ENCODE measurements around the gene TJAP1.
"Not testable (repeated sequence)": the region's sequence is repeated elsewhere in the genome, so short reads cannot be mapped to it uniquely, and the experiment has no call there.

TJAP1 gene

DNA sequence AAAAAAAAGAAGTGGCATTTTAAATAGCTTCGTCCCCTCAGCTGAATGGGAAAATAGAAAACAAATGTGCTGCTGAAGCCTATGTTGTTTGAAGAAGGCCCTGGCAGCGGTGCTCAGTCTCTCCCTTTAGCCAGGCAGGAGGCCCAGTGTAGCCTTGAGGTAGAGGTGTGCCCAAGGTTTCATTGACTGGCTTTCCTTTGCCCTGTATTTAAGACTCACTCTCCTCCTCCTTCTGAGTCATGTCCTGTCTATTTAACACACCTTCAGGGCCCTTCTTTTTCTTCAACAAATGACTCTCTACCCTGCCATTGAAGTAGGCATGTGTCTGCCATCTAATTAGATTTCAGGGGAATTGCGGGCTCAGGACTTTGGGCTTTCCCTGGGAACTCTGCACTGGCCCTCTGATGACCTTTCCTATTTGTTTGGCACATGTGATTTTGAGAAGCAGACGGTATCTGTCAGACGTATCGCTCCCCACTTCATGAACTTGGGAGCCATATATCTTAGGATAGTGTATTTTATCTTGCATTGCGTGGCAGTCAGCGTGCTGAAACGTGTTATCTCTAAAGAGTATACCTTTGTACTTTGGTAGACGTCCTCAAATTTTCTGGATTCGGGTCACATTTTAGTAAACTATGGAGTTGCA is 4.3 kb downstream of the TJAP1 start:
- DNase-seq (ENCODE audit: low read depth in 2 of 2): no peak

DNA sequence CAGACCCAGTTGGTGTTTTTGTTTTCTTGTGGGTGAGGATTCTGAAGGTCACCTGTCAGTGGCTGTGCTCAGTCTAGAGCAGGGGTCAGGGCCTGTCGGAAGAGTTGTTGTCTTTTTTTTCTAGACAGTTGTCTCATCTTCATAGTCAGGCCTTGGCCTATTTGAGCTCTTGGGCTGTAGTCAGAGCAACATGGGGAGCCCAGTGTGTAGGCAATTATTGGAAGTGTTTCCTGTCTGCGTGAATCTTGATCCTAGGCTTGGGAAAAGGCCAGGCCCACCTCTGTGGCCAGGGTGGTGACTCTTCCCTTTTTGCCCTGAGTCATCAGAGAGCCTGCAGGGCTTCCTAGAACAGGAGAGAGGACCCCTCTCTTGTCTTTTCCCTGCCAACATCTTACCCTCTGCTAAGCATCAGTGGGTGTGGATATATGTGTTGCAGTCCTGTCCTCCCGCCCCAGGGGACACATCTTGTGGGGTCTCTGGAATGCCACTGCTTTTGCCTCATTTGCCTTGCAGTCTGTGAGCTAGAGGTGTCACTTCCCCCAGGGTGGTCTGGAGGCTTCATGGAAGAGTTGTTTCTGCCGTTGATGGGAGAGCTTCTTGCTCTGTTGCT is 11.4 kb downstream of the TJAP1 start:
- no peak for DNase-seq (ENCODE audit: low read depth in 2 of 2)

DNA sequence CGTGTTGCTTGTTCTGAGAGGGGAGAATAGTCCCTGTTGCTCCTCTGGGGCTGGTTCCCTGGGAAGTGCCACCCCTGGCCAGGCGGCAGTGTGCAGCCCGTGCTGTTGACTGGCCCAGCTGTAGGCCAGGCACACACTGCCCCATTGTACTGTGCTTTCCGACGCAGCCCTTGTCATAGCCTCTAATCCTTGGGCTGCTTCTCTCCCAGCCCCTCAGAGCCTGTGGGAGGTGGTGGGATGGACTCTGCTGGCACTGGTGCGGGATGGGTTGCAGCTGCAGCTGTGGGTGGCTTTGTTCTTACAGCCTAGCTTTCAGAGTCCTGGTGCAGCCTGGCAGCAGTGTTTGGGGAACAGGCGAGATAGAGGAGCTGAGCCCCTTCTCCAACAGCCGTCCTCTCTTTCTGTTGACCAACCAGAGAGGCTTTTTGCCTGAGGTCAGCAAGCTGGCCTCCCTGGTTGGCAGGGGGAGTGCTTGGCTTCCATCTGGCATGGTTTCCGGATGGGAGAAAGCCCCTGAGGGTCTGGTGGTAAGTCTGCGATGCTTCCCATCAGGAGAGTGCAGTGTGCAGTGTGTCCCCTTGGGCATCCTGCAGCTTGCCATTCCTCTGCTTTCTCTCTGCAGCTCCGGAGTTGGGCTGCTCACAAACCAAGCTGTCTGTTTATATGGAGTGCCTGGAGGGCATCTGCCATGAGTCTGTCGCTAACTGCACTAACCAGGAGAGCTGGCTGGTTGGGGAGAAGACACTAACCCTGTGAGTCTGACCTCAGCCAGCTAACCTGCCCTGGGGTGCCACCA is 12.1 kb downstream of the TJAP1 start:
- DNase-seq (ENCODE audit: low read depth in 2 of 2): no peak

GRCh38 chr6:43490523-43490939 is 13.2 kb downstream of the TJAP1 start:
- DNase-seq (ENCODE audit: low read depth in 2 of 2): no peak

DNA sequence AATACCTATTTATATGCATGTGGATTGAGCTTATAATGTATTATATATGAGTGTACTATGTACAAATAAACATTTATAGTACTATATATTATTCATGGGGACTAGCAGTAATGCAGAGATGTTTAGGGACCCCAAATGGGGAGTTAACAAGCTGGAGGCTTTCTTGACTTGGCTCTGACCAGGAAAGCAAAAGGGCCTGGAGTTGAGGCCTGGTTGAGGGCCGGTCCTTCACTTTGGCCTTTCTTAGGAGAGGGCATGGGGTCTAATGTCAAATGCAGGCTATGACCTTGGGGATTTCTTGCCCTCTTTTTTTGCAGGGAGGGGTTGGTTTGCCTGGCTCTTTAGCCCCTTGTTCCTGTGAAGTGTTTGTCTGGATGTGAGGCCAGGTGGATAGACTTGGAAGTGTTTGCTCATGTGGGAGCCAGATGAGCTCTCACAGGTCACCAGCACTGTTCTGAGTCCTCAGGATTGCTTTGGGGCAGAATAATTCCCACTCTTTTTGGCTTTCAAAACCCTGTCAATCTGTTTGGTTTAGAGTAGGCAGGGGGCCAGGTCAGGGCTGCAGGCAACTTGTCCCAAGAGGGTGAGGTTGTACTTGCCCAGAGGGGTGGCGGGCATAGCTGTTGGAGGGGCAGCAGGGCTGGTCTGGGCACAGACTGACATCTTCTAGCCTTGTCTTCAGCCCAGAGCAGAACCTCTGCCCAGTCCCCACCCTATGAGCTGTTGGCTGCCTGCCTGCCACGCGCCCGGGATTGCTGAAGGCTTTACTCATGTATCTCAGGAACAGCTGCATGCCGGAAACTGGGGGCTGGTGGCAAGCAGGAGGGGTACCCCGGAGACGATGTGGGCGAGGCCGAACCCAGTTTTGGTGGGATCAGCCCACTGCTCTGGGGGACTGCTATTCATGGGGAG is 14.6 kb downstream of the TJAP1 start:
- DNase-seq (ENCODE audit: low read depth in 2 of 2): no peak

DNA sequence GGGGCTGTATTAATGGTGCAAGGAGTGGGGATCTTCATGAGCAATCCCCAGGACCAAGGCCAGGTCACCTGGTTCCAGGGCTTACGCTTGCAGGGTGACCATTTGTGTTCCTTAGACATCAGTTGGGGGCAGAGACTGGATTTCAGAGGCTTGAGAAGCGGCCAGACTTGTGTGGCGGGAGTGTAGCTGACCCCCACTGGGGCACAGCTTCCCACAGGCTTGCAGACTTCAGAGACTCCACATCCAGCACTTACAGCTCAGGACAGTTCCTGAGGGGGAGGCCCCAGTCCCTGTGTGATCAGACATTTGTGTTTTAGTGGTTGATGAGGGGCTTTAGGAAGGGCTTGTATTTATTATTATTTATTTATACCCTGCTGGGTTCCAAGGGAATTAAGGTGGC is 15.3 kb downstream of the TJAP1 start:
- no peak for DNase-seq (ENCODE audit: low read depth in 2 of 2)

GRCh38 chr6:43493230-43493629 is 15.9 kb downstream of the TJAP1 start:
- no peak for DNase-seq (ENCODE audit: low read depth in 2 of 2)

DNA sequence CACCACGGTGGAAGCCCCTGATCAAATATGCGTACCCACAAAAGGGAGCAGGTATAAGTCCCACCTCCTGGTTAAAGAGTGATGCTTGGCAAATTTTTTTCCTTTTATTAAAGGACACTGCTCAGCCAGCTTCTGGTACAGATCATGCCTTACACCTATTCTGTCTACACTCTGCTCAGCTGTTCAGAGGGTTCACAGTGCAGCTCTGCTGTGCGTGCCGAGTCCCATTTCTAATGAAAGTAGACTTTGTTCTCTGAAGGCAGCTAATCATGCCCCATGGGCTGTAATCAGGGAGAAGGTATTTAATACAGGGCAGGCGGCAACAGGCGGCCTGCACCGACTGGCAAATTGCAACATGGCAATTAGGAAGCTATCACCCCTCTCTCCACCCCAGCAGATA is 16.5 kb downstream of the TJAP1 start:
- no peak for DNase-seq (ENCODE audit: low read depth in 2 of 2)

- DNase-seq (ENCODE audit: low read depth in 2 of 2): no peak
Observed at GRCh38 chr6:43494321-43494720, 17.0 kb downstream of the TJAP1 start.

GRCh38 chr6:43494766-43495165 is 17.4 kb downstream of the TJAP1 start:
- no peak for DNase-seq (ENCODE audit: low read depth in 2 of 2)

GRCh38 chr6:43495409-43495941 is 18.1 kb downstream of the TJAP1 start:
- DNase-seq (ENCODE audit: low read depth in 2 of 2): no peak

GRCh38 chr6:43496370-43497128 is 19.2 kb downstream of the TJAP1 start:
- no peak for DNase-seq (ENCODE audit: low read depth in 2 of 2)

GRCh38 chr6:43497129-43497396 is 19.7 kb downstream of the TJAP1 start:
- no peak for DNase-seq (ENCODE audit: low read depth in 2 of 2)

DNA sequence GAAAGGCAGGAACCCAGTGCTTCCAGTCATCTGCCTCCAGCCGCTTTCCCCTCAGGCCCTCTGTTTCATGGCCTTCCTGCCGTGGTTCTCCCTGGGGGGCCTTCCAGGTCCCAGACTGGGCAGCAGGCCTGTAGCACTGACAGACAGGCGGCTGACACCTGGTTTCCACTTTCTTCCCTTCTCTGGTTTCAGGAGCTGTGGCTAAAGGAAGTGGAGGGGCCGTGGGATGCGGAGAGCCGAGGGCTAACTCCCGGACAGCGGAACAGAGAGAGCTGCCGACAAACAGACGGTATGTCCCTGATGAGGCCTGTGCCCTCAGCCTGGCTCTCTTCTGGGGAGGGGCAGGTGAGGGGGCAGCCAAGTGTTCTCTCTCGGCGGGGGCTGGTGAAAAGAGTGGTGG is 20.3 kb downstream of the TJAP1 start:
- no peak for DNase-seq (ENCODE audit: low read depth in 2 of 2)

GRCh38 chr6:43498291-43498690 is 20.9 kb downstream of the TJAP1 start:
- DNase-seq (ENCODE audit: low read depth in 2 of 2): not testable (repeated sequence)

- DNase-seq (ENCODE audit: low read depth in 2 of 2): no peak
Observed at GRCh38 chr6:43499028-43499815, 21.9 kb downstream of the TJAP1 start.

- no peak for DNase-seq (ENCODE audit: low read depth in 2 of 2)
Observed at GRCh38 chr6:43500921-43501320, 23.6 kb downstream of the TJAP1 start.

- no peak for DNase-seq (ENCODE audit: low read depth in 2 of 2)
Observed at GRCh38 chr6:43502666-43503065, 25.3 kb downstream of the TJAP1 start.

- no peak for DNase-seq (ENCODE audit: low read depth in 2 of 2)
Observed at GRCh38 chr6:43503443-43503842, 26.1 kb downstream of the TJAP1 start.

Data from stimulated activated CD8-positive, alpha-beta memory T cell treated with anti-CD3 and anti-CD28 coated beads, Interleukin-15, amount 100 ng/mL, for 48 hours (primary cell).